Endothelial cell of umbilical vein (primary cell): ENCODE measurements around the gene DYRK3.
A peak's percentile ranks its signal among the peaks of the same experiment; 100 is the strongest.

ENCODE experiments used
- EZH2 ChIP-seq: IDR thresholded peaks from 2 replicates; pipeline ENCODE4 v1.6.1; 2012; ENCODE audit warnings: borderline replicate concordance, low read depth, mild to moderate bottlenecking, moderate library complexity, low read length, inconsistent platforms; ENCODE audit not compliant: severe bottlenecking
- GATA2 ChIP-seq: IDR thresholded peaks from 2 replicates; pipeline ENCODE4 v1.7.0; 2011; ENCODE audit warnings: low read depth, mild to moderate bottlenecking, moderate library complexity, mixed read lengths, low read length; ENCODE audit not compliant: insufficient read length, insufficient read depth
- MAX ChIP-seq: IDR thresholded peaks from 2 replicates; pipeline ENCODE4 v1.6.1; 2011; ENCODE audit not compliant: insufficient read depth, insufficient read length
- POLR2A ChIP-seq: IDR thresholded peaks from 2 replicates; pipeline ENCODE4 v1.6.1; 2012; ENCODE audit warnings: low read depth, mild to moderate bottlenecking, control low read depth, low read length
- POLR2AphosphoS5 ChIP-seq: IDR thresholded peaks from 2 replicates; pipeline ENCODE4 v1.6.1; 2012; ENCODE audit warnings: low read depth, mild to moderate bottlenecking, control low read depth, low read length, moderate library complexity; ENCODE audit not compliant: insufficient read depth
- TF ChIP-seq, protein P1 (sequence below), 2 donors: IDR thresholded peaks; 1 replicate in 1 of 2; 2 replicates in 1 of 2; pipeline ENCODE4 v1.5.1; 2011; ENCODE audit warnings: low read length in 2 of 2, mild to moderate bottlenecking in 2 of 2, moderate library complexity in 2 of 2, control low read depth in 1 of 2, inconsistent platforms in 1 of 2, low read depth in 1 of 2; ENCODE audit not compliant: insufficient read depth in 1 of 2; ENCODE audit errors: extremely low read depth in 1 of 2

DNA sequence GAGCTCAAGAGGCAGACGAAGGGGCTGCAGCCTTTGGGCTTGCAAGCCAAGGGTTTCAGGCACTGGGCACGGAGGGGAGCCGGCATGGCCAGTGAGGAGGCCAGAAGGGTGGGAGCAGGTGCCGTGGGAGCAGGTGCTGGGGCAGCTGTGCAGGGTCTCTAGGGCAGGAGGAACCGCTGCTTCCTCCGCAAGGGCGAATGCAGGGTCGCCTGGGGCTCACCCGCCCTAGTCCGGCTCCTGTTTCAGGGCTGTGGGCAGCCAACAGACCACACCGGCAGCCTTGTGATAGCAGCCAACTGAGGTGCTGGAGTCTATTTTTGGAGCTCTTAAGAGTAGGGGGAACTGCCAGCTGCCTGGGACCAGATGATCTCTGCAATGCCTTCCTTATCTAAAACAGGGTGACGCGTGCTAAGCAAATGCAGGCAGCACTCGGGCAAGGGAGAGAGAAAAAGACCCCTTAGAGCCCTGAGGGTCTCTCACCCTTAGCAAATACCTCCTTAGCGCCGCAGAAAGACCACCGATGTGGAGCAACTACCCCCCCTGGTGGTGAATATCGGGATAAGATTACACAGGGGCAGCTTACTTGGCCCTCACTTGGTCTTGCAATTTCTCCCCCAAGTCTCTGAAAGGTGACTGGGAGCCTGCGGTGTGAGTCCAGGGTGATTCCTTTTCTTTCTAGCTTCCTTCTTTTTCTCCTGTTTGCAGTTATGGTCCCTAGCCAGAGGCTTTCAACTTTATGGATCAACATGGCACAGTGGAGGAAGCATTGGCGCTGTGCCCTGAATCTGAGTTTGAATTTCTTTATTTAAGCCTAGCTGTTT is 28.7 kb downstream of the DYRK3 start:
- TF ChIP-seq POLR2A (no peak), EZH2 (no peak), GATA2 (no peak), MAX (no peak), POLR2AphosphoS5 (no peak)
- TF ChIP-seq, protein P1, sequence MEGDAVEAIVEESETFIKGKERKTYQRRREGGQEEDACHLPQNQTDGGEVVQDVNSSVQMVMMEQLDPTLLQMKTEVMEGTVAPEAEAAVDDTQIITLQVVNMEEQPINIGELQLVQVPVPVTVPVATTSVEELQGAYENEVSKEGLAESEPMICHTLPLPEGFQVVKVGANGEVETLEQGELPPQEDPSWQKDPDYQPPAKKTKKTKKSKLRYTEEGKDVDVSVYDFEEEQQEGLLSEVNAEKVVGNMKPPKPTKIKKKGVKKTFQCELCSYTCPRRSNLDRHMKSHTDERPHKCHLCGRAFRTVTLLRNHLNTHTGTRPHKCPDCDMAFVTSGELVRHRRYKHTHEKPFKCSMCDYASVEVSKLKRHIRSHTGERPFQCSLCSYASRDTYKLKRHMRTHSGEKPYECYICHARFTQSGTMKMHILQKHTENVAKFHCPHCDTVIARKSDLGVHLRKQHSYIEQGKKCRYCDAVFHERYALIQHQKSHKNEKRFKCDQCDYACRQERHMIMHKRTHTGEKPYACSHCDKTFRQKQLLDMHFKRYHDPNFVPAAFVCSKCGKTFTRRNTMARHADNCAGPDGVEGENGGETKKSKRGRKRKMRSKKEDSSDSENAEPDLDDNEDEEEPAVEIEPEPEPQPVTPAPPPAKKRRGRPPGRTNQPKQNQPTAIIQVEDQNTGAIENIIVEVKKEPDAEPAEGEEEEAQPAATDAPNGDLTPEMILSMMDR (IDR thresholded peaks at IDR 0.05; ENCODE audit: extremely low read depth in 1 of 2, insufficient read depth in 1 of 2, low read depth in 1 of 2, low read length in 2 of 2), result peak; percentile 65 to 78
